HepG2 (cell line): Measurements from ENCODE around the gene SNX27.

ENCODE experiments used
- GABPA ChIP-seq, 2 experiments: IDR thresholded peaks; 2 replicates each; pipeline ENCODE4 v1.6.1; 2011 to 2016; ENCODE audit warnings: low read depth in 2 of 2, low read length in 1 of 2, missing biosample characterization in 1 of 2, missing genetic modification characterization in 1 of 2
- JUNB ChIP-seq: sonication (generic); formaldehyde crosslinking; IDR thresholded peaks from 2 replicates; pipeline ENCODE4 v1.8.0; 2022; ENCODE audit warnings: missing genetic modification reagents, mild to moderate bottlenecking, borderline replicate concordance
- MYNN ChIP-seq: sonication (generic); formaldehyde crosslinking; IDR thresholded peaks from 2 replicates; pipeline ENCODE4 v1.4.0; 2020; ENCODE audit warnings: mild to moderate bottlenecking, low read depth, missing genetic modification reagents
- PCBP1 ChIP-seq: fragments of 200-400 bp; formaldehyde crosslinking; IDR thresholded peaks from 2 replicates; pipeline ENCODE4 v1.6.1; 2017; ENCODE audit warnings: mild to moderate bottlenecking, low read depth, low read length, borderline replicate concordance
- SALL2 ChIP-seq: sonication (generic); formaldehyde crosslinking; IDR thresholded peaks from 2 replicates; pipeline ENCODE4 v1.8.1; 2023; ENCODE audit warnings: mild to moderate bottlenecking, missing genetic modification reagents, inconsistent platforms
- SP2 ChIP-seq: sonication (generic); formaldehyde crosslinking; IDR thresholded peaks from 2 replicates; pipeline ENCODE4 v1.5.1; 2020; ENCODE audit warnings: mild to moderate bottlenecking, missing genetic modification reagents
- TCF7 ChIP-seq: sonication (generic); IDR thresholded peaks from 2 replicates; pipeline ENCODE4 v1.6.1; 2016; ENCODE audit warnings: antibody characterized with exemption, low read depth
- USF2 ChIP-seq, 2 experiments: sonication (generic) in 1 of 2; formaldehyde crosslinking in 1 of 2; IDR thresholded peaks; 2 replicates each; pipeline versions ENCODE4 v1.5.1 to v1.6.1; 2011 to 2020; ENCODE audit warnings: borderline replicate concordance in 1 of 2, low read depth in 1 of 2, low read length in 1 of 2, mild to moderate bottlenecking in 1 of 2, missing genetic modification reagents in 1 of 2, moderate library complexity in 1 of 2
- ZKSCAN1 ChIP-seq: fragments of 150-350 bp; IDR thresholded peaks from 2 replicates; pipeline ENCODE4 v1.6.1; 2014; ENCODE audit warnings: low read length
- ZNF138 ChIP-seq: sonication (generic); formaldehyde crosslinking; IDR thresholded peaks from 2 replicates; pipeline ENCODE4 v1.5.0; 2020; ENCODE audit warnings: mild to moderate bottlenecking, low read depth, missing genetic modification reagents
- ZNF263 ChIP-seq: sonication (generic); formaldehyde crosslinking; IDR thresholded peaks from 2 replicates; pipeline ENCODE4 v1.4.0; 2020; ENCODE audit warnings: missing genetic modification reagents
- ZNF274 ChIP-seq: sonication (generic); formaldehyde crosslinking; IDR thresholded peaks from 2 replicates; pipeline ENCODE4 v1.5.1; 2020; ENCODE audit warnings: mild to moderate bottlenecking, missing genetic modification reagents
- ZNF326 ChIP-seq: sonication (generic); formaldehyde crosslinking; IDR thresholded peaks from 2 replicates; pipeline ENCODE4 v1.4.0; 2020; ENCODE audit warnings: missing genetic modification reagents, borderline replicate concordance
- TF ChIP-seq, protein P1 (sequence below): sonication (generic); formaldehyde crosslinking; IDR thresholded peaks from 2 replicates; pipeline ENCODE4 v1.4.0; 2020; ENCODE audit warnings: missing genetic modification reagents

DNA sequence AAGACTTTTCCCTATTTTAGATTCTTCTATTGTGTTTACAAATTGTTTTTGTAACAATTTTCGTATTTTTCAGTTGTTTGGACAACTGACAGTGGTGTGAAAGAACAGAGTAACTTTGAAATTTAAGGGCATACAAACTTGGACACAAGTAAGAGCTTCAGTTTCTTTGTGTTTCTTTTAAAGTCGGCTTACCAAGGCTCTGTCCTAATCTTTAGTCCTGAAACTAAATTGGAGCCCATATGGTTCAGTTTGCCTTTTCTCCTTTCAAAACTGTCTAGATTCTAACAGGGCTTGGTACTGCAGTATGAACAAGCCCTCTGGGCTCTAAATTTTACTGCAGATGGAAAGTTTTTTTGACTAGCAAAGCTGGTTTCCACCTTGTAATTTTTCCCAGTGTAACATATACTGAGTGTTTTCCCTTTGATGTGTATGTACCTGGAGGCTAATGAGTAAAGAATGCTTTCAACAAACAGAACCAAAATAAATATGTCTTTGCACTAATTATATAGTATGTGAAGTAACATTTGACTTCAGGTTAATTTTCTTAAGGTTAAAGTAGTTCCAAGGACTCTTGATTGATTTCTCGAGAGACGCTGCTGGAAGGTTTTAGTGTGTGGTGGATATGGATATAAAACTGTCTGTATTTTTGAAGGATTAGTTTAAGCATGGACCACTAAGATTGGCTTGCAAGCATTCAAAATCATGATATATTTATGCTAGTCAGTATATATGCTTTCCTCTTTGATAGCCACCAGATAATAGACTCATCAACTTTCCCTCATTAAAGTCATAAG is 4.1 kb downstream of the SNX27 start:
- TF ChIP-seq SALL2 (CRISPR knock-in tag) (no peak), PCBP1 (no peak), ZNF263 (no peak), SP2 (CRISPR knock-in tag) (no peak), JUNB (CRISPR knock-in tag) (no peak), USF2 (IDR thresholded peaks at IDR 0.05; ENCODE audit: low read depth, low read length) (no peak), USF2 (CRISPR knock-in tag; IDR thresholded peaks at IDR 0.05; ENCODE audit: borderline replicate concordance) (no peak), GABPA (IDR thresholded peaks at IDR 0.05; ENCODE audit: low read depth, low read length) (no peak), GABPA (CRISPR knock-in tag; IDR thresholded peaks at IDR 0.05; ENCODE audit: low read depth) (no peak), ZNF274 (CRISPR knock-in tag) (no peak), ZNF138 (no peak), ZNF326 (no peak), ZKSCAN1 (no peak), TCF7 (no peak), MYNN (CRISPR knock-in tag) (no peak)
- TF ChIP-seq, protein P1, sequence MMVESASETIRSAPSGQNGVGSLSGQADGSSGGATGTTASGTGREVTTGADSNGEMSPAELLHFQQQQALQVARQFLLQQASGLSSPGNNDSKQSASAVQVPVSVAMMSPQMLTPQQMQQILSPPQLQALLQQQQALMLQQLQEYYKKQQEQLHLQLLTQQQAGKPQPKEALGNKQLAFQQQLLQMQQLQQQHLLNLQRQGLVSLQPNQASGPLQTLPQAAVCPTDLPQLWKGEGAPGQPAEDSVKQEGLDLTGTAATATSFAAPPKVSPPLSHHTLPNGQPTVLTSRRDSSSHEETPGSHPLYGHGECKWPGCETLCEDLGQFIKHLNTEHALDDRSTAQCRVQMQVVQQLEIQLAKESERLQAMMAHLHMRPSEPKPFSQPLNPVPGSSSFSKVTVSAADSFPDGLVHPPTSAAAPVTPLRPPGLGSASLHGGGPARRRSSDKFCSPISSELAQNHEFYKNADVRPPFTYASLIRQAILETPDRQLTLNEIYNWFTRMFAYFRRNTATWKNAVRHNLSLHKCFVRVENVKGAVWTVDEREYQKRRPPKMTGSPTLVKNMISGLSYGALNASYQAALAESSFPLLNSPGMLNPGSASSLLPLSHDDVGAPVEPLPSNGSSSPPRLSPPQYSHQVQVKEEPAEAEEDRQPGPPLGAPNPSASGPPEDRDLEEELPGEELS (CRISPR knock-in tag), result no peak
